HG03064 (cell line): ENCODE data around the gene RALGAPA2.

ENCODE experiments used
- ATAC-seq: cut with Tn5 transposase; IDR thresholded peaks from one replicate; pipeline ENCODE4 v1.9.1; 2021; ENCODE audit warnings: low read depth; ENCODE audit not compliant: unreplicated experiment

RALGAPA2 gene

DNA sequence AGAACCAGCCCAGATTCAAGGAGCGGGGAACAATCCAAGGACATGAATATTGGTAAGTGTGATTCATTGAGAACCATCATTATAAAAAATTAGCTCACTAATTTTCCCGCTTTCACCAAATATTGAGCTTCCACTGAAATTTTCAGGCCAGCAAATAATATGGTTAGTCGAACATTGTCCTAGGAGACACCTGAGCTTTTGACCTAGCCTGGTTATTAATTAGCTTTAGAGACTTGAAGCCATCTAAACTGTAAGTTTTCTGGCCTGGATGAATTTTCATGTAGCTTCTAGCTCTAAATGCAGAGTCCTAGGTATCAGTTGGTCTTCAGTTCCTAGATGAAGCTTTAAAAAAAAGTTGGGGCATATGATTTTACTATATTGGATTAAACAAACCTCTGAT lies 17.1 kb upstream of the RALGAPA2 start:
- no peak for ATAC-seq

DNA sequence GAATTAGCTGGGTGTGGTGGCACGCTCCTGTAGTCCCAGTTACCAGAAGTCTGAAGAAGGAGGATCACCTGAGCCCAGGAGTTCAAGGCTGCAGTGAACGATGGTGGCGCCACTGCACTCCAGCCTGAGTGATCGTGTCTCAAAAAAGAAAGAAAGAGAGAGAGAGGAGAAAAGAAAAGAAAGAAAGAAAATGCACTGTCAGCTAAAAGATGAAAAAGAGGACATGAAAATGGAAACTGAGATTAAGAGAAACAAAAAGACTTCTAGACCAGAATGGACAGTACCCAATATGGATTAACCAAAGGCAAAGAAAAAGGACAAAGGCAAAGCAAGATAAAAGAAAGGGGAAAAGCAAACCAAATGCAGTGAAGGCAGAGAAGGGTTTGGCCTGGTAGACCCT lies 9.0 kb upstream of the RALGAPA2 start:
- no peak for ATAC-seq

DNA sequence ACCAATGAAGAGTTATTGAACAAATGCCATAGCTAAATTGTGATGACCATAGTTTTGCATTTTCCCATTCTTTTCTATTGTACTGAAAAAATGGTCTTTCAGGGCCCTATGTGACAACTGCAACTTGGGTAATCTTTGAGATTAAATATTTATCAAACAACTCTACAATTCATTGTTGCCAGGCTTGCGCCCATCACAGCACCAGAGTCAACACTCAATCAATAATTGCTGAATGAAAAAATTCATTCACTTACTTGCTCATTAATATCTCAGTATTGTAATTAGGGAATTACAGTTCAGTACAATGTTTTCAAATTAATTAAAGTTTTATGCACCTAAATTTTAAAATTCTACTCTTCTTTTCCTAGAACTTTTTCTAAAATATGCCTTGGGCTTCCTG lies 7.7 kb upstream of the RALGAPA2 start:
- ATAC-seq, result no peak

GRCh38 chr20:20719411-20719810 lies 7.0 kb upstream of the RALGAPA2 start:
- no peak for ATAC-seq

DNA sequence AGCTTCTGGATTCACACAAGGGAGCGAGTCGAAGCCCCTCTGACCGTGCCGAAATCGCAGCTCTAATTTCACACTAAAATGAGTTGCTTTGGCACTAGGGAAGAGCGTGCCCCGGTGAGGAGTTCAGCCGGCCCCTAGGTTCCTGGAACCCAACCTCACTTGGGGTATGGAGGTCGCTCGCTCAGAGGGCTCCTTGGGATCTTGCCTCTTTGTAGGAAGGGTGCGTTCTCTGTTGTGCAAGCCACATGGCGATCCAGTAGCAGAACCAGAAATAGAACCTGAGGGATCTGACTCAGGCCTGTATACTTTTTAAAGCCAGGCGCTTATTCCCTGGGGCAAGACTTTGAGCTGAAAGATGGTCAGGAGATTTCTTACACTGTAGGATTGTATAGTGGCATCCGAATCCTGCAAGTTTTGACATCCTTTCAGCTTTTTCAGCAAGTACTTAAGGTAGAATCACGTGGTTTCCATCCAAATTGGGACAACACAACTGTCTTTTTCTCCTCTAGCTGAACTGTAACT lies 861 bp upstream of the RALGAPA2 start:
- ATAC-seq, result no peak

- ATAC-seq, result no peak
These were observed 405 bp downstream of the RALGAPA2 start for GRCh38 chr20:20712004-20712473.

DNA sequence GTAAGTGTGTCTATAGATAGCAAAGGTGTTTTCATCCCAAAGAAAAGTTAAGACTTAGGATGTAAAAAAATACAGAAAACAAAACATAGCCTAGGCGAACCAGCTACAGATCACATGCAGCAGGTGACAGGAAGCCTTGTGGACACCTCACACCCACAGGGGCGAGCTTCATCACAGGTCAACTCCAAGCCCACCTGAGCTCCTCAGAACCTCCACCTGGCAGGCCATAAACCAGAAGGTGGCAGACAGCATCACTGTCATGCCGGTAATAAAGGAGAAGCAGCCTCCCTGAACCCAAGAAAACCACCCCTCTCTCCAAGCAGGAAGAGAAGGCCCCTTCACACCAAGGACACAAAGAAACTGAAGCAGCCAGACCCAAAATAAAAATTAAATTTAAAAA lies 1.0 kb downstream of the RALGAPA2 start:
- no peak for ATAC-seq

DNA sequence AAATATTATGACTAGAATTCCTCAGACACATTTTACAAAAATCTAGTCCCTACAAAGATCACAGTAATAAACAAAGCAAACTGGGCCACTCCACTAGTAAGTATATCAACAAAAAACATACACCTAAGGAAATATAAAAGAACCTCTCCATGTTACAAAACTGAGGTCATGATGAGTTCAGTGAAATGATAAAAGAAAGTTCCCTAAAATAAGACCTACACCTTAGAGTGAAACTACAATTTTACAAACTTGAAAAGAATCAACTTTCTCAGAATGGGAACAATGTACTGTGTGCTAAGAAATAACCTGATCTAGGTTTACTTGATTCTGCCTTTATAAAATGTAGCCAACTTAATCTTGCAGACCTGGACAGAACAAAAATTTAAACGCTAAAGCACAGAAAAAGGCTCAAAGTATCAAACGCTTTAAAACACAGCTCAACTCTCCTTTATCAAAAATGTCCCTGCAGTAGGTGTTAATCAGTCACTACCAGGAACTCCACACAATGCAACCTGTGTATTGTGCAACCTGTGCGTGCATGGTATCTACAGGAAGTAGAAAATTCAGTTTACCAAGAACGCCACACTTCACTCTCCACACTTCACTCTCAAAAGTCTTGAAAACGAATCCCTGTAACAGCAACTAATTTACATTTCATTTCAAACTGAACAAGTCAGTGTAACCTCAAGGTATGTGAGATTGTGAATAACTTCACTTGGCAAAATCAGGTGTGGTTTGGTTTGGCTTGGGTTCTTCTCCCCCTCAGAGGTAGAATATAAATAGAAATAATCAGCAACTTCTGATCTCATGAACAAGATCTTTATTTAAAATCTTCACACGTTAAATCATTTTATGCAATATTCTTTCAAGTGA lies 1.8 kb downstream of the RALGAPA2 start:
- ATAC-seq, result no peak

GRCh38 chr20:20709887-20710286 lies 2.6 kb downstream of the RALGAPA2 start:
- ATAC-seq, result no peak

DNA sequence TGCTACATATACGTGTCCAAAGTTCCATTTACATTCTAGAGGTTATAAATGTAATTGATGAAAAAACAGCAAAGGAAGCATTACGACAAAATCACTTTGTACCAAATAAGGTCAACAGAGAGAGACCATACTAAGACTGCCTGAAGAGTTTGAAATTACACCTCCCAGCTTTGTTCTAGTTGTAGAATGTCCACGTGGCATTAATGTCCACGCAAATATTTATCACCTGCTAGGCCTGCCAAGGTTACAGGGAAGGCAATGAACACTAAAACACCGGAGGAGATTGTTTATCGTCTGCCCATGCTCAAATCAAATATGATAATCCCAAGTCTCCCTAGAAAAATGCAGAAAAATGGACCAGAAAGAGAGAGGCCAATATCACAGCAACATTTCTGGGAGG lies 6.2 kb downstream of the RALGAPA2 start:
- no peak for ATAC-seq

GRCh38 chr20:20702330-20703245 lies 9.9 kb downstream of the RALGAPA2 start:
- no peak for ATAC-seq

DNA sequence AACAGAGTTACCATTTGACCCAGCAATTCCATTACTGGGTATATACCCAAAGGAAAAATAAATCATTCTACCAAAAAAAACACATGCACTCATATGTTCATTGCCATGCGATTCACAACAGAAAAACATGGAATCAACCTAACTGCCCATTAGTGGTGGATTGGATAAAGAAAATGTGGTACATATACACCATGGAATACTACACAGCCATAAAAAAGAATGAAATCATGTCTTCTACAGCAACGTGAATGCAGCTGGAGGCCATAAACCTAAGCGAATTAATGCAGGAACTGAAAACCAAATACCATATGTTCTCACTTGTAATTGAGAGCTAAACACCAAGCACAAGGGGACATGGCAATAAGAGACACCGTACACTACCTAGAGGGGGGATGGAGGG lies 12.5 kb downstream of the RALGAPA2 start:
- ATAC-seq, result no peak

DNA sequence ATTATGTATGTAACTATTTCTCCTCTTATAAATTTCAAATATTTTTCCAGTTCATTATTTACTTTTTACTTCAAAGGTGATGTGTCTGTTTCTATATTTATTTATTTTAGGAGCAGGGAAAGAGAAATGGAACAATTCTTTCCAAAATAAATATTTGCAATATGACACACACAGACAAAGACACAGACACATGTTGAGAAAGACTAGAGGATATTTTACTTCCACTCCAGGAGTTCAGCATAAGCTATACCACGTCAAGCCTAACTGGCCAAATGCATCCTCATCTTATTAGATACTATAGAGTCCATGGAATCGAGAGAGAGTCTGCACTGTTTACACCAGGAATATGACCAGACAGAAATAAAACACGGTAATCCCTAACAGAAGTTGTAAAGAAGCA lies 13.3 kb downstream of the RALGAPA2 start:
- no peak for ATAC-seq

DNA sequence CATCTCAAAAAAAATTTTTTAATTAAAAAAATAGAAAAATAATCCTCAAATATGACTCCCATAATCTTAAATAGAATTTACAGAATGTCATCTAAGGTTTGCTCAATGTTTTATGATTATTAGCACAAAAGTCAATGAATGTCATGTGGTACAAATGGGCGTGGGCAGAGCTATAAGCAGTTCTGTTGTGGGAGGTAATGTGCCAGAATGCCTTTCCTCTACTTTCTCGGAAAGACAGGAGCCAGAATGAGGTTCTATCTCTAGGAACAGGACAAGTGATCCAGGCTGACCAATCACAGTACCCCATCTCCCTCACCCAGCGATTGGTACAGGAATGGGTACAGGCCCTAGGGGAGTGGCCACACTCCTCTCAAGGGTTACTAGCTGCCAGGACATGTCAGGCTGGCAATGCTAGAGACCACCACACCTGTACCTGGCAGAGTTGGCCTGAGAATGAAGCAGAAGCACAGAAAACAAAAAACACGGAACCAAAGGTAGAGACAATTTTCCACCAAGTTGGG lies 15.1 kb downstream of the RALGAPA2 start:
- no peak for ATAC-seq

GRCh38 chr20:20695250-20695816 lies 17.1 kb downstream of the RALGAPA2 start:
- no peak for ATAC-seq

DNA sequence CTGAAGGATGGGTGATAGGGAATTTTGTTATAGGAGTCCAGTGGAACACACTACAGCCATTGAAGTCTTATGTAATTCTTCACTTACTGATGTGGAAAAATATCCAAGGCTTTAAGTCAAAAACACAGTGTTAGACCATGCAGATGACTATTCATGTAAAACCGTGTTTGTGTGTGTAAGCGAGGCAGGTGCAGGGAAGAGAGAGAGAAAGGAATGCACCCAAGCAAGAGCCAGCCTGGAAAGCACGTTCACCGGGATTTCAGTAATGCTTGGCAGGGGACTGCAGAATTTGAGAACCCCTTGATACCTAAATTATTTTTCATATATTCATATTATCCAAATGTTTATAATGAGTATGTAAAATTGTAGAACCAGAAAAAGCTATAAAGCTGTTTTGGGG lies 17.9 kb downstream of the RALGAPA2 start:
- ATAC-seq, result no peak

DNA sequence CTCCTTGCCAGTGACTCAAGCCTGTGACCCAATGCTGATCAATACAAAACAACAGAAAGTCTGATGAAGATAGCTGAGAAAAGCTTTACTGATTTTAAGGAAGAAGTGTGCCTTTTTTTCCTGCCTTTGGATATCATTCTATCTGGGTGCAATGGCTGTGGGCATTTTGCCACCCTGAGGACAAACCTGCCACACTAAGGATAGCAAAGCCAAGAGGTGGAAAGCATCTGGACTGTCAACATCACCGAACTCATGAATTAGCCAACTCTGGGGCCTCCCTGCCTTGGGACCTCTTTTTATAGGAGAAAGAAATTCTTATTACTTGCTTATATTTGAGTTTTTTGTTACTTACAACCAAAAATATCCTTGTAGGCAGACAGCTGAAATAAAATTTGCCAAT lies 19.9 kb downstream of the RALGAPA2 start:
- ATAC-seq, result no peak

GRCh38 chr20:20691477-20692235 lies 20.8 kb downstream of the RALGAPA2 start:
- ATAC-seq, result peak; percentile 43

- peak; percentile 87 for ATAC-seq
These were observed 21.6 kb downstream of the RALGAPA2 start for GRCh38 chr20:20690676-20691476.
